Lower leg skin (tissue), 4 donors: ENCODE results near the gene MCCD1. TPM values are rescaled to one million over a fixed set of nuclear protein-coding genes. Genes with fewer than 3 reads are reported as not detected.

Source experiments
- DNase-seq, 2 donors: peaks; one replicate each; pipeline ENCODE4 v3.0.0-alpha.2; 2019; ENCODE audit warnings: low spot score in 2 of 2
- H3K4me3 ChIP-seq: fragments of 200-600 bp; sonication (generic); 2 replicates; pipeline ENCODE4 v1.5.1; 2017; ENCODE audit warnings: mild to moderate bottlenecking, low read depth; ENCODE audit not compliant: poor library complexity, severe bottlenecking
- POLR2A ChIP-seq, 2 donors: fragments of 450-650 bp; IDR thresholded peaks; one replicate each; pipeline ENCODE4 v1.6.1; 2016 to 2017; ENCODE audit warnings: antibody characterized with exemption in 2 of 2, mild to moderate bottlenecking in 1 of 2, moderate library complexity in 1 of 2
- WGBS, 2 donors: methylation state at CpG; one replicate each; pipeline ENCODE4 v1.1.5; 2018; 5-methylcytosine and 5-hydroxymethylcytosine counted together
- intact Hi-C: fragments of 100-400 bp; cut with DNase I; formaldehyde crosslinking; loops from one replicate; pipeline ENCODE4 v1.15.0; 2023; ENCODE audit warnings: low total_unique reads
- total RNA-seq, 4 donors: library from RNA; depleted of rRNA; stranded (reverse); fragments of >200 nt; gene quantifications; one replicate each; pipeline ENCODE4 v1.1.0, GENCODE V29; 2016
- TF ChIP-seq, protein P1 (sequence below), 3 donors: fragments of 450-650 bp; IDR thresholded peaks; one replicate each; pipeline ENCODE4 v1.5.1; 2016; ENCODE audit warnings: antibody characterized with exemption in 3 of 3, mild to moderate bottlenecking in 3 of 3, moderate library complexity in 2 of 3

The MCCD1 gene
- total RNA-seq, 4 donors from 2014 or later, result not detected

GRCh38 chr6:31528307-31528777 is 420 bp upstream of the MCCD1 start:
- intact Hi-C loops, result no loop called here
- 76 to 82% methylated on average over 4 of the region's 4 CpGs for WGBS, 2 donors

DNA sequence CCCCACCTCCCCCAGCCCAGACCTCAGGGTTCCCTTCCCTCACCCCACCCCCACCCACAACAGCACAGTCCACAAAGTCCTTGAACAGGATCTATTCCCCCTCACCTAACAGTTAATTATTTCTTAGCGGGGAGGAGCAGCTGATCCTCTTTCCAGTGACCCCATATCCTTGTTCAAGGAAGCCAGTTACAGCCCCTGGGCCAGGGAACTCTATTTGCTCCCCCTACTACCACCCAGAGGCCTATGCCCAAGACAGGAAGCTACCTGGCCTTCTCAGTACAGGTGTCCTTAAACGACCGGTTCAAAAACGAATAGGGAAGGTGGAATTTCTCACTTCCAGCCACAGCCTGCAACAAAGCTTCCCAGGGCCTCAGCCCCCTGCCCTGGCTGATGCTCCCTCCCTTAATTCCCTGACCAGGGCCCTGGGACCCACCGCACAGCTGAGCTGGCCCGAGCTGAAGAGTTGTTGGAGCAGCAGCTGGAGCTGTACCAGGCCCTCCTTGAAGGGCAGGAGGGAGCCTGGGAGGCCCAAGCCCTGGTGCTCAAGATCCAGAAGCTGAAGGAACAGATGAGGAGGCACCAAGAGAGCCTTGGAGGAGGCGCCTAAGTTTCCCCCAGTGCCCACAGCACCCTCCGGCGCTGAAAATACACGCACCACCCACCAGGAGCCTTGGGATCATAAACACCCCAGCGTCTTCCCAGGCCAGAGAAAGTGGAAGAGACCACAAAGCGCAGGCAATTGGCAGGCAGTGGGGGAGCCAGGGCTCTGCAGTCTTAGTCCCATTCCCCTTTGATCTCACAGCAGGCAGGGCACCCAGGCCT is 778 bp downstream of the MCCD1 start:
- TF ChIP-seq POLR2A (IDR thresholded peaks at IDR 0.05), result no peak
- TF ChIP-seq, protein P1, sequence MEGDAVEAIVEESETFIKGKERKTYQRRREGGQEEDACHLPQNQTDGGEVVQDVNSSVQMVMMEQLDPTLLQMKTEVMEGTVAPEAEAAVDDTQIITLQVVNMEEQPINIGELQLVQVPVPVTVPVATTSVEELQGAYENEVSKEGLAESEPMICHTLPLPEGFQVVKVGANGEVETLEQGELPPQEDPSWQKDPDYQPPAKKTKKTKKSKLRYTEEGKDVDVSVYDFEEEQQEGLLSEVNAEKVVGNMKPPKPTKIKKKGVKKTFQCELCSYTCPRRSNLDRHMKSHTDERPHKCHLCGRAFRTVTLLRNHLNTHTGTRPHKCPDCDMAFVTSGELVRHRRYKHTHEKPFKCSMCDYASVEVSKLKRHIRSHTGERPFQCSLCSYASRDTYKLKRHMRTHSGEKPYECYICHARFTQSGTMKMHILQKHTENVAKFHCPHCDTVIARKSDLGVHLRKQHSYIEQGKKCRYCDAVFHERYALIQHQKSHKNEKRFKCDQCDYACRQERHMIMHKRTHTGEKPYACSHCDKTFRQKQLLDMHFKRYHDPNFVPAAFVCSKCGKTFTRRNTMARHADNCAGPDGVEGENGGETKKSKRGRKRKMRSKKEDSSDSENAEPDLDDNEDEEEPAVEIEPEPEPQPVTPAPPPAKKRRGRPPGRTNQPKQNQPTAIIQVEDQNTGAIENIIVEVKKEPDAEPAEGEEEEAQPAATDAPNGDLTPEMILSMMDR (IDR thresholded peaks at IDR 0.05), result no peak
- H3K4me3 ChIP-seq, result no peak overlapping the region
- peak in 1 of 2 donors; percentile 62 for DNase-seq
- intact Hi-C loops, result no loop called here
- 48 to 59% methylated on average over 12 of the region's 12 CpGs for WGBS, 2 donors

More at GRCh38 chr6:31528307-31528777, 420 bp upstream of the MCCD1 start:
- H3K4me3 ChIP-seq, result no peak overlapping the region
- DNase-seq, result no peak
- TF ChIP-seq, protein P1 (IDR thresholded peaks at IDR 0.05), result no peak
- no peak for TF ChIP-seq POLR2A (IDR thresholded peaks at IDR 0.05)

- DNase-seq, result peak in 1 of 2 donors; percentile 59
- WGBS, 2 donors, result 62 to 83% methylated on average over 5 to 6 of the region's 6 CpGs
- intact Hi-C loops, result no loop called here
- TF ChIP-seq POLR2A (IDR thresholded peaks at IDR 0.05), result no peak
- TF ChIP-seq, protein P1 (IDR thresholded peaks at IDR 0.05), result no peak
- no peak overlapping the region for H3K4me3 ChIP-seq
Observed at GRCh38 chr6:31530659-31531058, 1.9 kb downstream of the MCCD1 start.

GRCh38 chr6:31531162-31531561 is 2.4 kb downstream of the MCCD1 start:
- intact Hi-C loops, result no loop called here
- TF ChIP-seq POLR2A (IDR thresholded peaks at IDR 0.05), result no peak
- TF ChIP-seq, protein P1 (IDR thresholded peaks at IDR 0.05), result no peak
- DNase-seq, result peak in 1 of 2 donors; percentile 66
- 88 to 90% methylated on average over 7 of the region's 7 CpGs for WGBS, 2 donors
- H3K4me3 ChIP-seq, result no peak overlapping the region

DNA sequence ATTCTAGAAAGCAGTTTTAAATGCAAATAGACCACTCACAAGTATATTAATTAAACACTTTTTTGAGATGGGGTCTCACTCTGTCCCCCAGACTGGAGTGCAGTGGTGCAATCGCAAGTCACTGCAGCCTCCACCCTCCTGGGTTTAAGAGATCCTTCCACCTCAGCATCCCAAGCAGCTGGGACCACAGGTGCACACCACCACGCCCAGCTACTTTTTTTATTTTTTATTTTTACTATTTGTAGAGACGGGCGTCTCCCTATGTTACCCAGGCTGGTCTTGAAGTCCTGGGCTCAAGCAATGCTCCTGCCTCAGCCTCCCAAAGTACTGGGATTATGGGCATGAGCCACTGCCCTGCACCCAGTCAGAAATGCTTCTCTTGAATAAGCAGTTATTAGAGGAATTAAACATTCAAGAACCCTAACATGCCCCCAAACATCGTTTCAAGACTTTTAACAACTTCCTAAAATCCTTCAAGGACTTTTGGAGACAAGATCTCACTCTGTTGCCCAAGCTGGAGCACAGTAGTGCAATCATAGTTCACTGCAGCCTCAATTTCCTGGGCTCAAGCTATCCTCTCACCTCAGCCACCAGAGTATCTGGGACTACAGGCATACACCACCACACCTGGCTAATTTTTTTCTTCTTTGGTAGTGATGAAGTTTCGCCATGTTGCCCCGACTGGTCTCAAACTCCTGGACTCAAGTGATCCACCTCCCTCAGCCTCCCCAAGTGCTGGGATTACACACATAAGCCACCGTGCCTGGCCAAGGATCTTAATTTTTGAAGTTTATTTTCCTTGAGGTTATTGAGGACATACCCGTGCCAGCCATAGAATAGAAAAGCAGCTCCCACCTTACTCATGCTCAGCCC is 3.2 kb downstream of the MCCD1 start:
- peak in 1 of 2 donors; percentile 52 for DNase-seq
- WGBS, 2 donors, result 68 to 70% methylated on average over 9 of the region's 9 CpGs
- intact Hi-C loops, result no loop called here
- no peak overlapping the region for H3K4me3 ChIP-seq
- TF ChIP-seq, protein P1 (IDR thresholded peaks at IDR 0.05), result no peak
- TF ChIP-seq POLR2A (IDR thresholded peaks at IDR 0.05), result no peak
